HepG2 (cell line): Measurements from ENCODE around the gene ATP8A1. TPM values are rescaled to one million over a fixed set of nuclear protein-coding genes. Genes with fewer than 3 reads are reported as not detected.

Experiments used
- ATAC-seq: fragments of 200-7000 bp; cut with Tn5 transposase; 3 replicates; pipeline ENCODE4 v1.9.1; 2020; ENCODE audit warnings: mild to moderate bottlenecking, moderate library complexity
- BruUV-seq: library from RNA; stranded (reverse); fragments of 400-500 nt; replicated peaks from 2 replicates; lab custom pipeline; 2021; lab: Mats Ljungman, UMichigan
- CTCF ChIA-PET: fragments of 300-600 bp; formaldehyde crosslinking; extraction: SDS; loops from one replicate; lab custom pipeline; 2021; ENCODE audit warnings: low total read pairs, inconsistent platforms, low intra/inter-chr PET ratio; lab: Yijun Ruan, JAX
- POLR2A ChIA-PET: fragments of 350-600 bp; sonication (Branson Sonifier 250); formaldehyde crosslinking; loops from one replicate; lab custom pipeline; 2020; ENCODE audit warnings: antibody characterized with exemption, inconsistent platforms; lab: Yijun Ruan, JAX
- DNase-seq: peaks from one replicate; pipeline ENCODE4 v3.0.0-alpha.2; 2015; ENCODE audit warnings: low spot score
- FAIRE-seq: peaks from 3 replicates; lab custom pipeline; 2011; peaks lifted over from hg19 to GRCh38; lab: Jason Lieb, UNC
- H2AFZ ChIP-seq: one replicate; pipeline ENCODE4 v1.6.1; 2011; ENCODE audit warnings: low read length, inconsistent platforms
- H3K27ac ChIP-seq: fragments of 300-600 bp; 3 replicates; pipeline ENCODE4 v1.8.0; 2011; ENCODE audit warnings: mixed run types, mild to moderate bottlenecking, mixed read lengths, low read length, inconsistent platforms; ENCODE audit not compliant: insufficient read depth; ENCODE audit errors: extremely low read length
- H3K27me3 ChIP-seq, 2 experiments: fragments of 200-600 bp in 1 of 2; 2 replicates in 1 of 2; 3 replicates in 1 of 2; pipeline versions ENCODE4 v1.6.0 to v1.8.0; 2011; ENCODE audit warnings: low read length in 2 of 2, mild to moderate bottlenecking in 2 of 2, moderate library complexity in 2 of 2, inconsistent platforms in 1 of 2; ENCODE audit not compliant: insufficient read depth in 2 of 2, control insufficient read depth in 1 of 2
- H3K36me3 ChIP-seq, 2 experiments: fragments of 200-600 bp in 1 of 2; replicated peaks in 1 of 2; 2 replicates in 1 of 2; 3 replicates in 1 of 2; pipeline versions ENCODE4 v1.5.1 to v1.8.0; 2011; ENCODE audit warnings: low read length in 2 of 2, inconsistent platforms in 1 of 2; ENCODE audit not compliant: insufficient read depth in 2 of 2, control insufficient read depth in 1 of 2
- H3K4me1 ChIP-seq: 2 replicates; pipeline ENCODE4 v1.5.1; 2012; ENCODE audit warnings: low read length, inconsistent platforms; ENCODE audit not compliant: insufficient read depth
- H3K4me2 ChIP-seq: 2 replicates; pipeline ENCODE4 v1.6.0; 2011; ENCODE audit warnings: low read depth, low read length, inconsistent platforms
- H3K4me3 ChIP-seq, 3 experiments: fragments of 200-600 bp in 1 of 3; sonication (generic), shearing (Covaris generic) in 1 of 3; replicated peaks in 1 of 3; 2 replicates each; pipeline ENCODE4 v1.5.1; 2011 to 2016; ENCODE audit warnings: low read length in 3 of 3, inconsistent platforms in 2 of 3, low read depth in 2 of 3, mild to moderate bottlenecking in 2 of 3, control low read depth in 1 of 3, mixed read lengths in 1 of 3; ENCODE audit not compliant: insufficient read depth in 1 of 3
- H3K79me2 ChIP-seq: one replicate; pipeline ENCODE4 v1.6.1; 2011; ENCODE audit warnings: low read length, inconsistent platforms; ENCODE audit not compliant: insufficient read depth
- H3K9ac ChIP-seq: 2 replicates; pipeline ENCODE4 v1.6.0; 2011; ENCODE audit warnings: mild to moderate bottlenecking, low read depth, low read length, inconsistent platforms; ENCODE audit not compliant: insufficient read depth
- H3K9me3 ChIP-seq: 2 replicates; pipeline ENCODE4 v1.5.1; 2012; ENCODE audit warnings: mild to moderate bottlenecking, low read length
- H4K20me1 ChIP-seq: 2 replicates; pipeline ENCODE4 v1.6.0; 2011; ENCODE audit warnings: inconsistent platforms, mild to moderate bottlenecking, low read length, moderate library complexity; ENCODE audit not compliant: insufficient read depth
- FOXA3 ChIP-seq: IDR thresholded peaks from 2 replicates; pipeline ENCODE4 v1.6.1; 2016; ENCODE audit warnings: missing genetic modification reagents, missing compliant biosample characterization
- GFI1 ChIP-seq: sonication (generic); formaldehyde crosslinking; IDR thresholded peaks from 2 replicates; pipeline ENCODE4 v1.5.0; 2020; ENCODE audit warnings: missing genetic modification reagents, mild to moderate bottlenecking, borderline replicate concordance
- RAD21 ChIP-seq: fragments of 450-650 bp; formaldehyde crosslinking; IDR thresholded peaks from 2 replicates; pipeline ENCODE4 v1.5.0; 2020; ENCODE audit warnings: mild to moderate bottlenecking
- ZFP82 ChIP-seq: sonication (generic); formaldehyde crosslinking; IDR thresholded peaks from 2 replicates; pipeline ENCODE4 v1.5.1; 2020; ENCODE audit warnings: mild to moderate bottlenecking, missing genetic modification reagents, borderline replicate concordance
- ZFP90 ChIP-seq: sonication (generic); formaldehyde crosslinking; IDR thresholded peaks from 2 replicates; pipeline ENCODE4 v1.8.0; 2022; ENCODE audit warnings: missing genetic modification reagents, mild to moderate bottlenecking, inconsistent platforms, borderline replicate concordance
- ZNF850 ChIP-seq: sonication (generic); formaldehyde crosslinking; conservative IDR thresholded peaks from 2 replicates; pipeline ENCODE4 v1.9.0; 2021; ENCODE audit warnings: mild to moderate bottlenecking, missing genetic modification reagents
- WGBS: methylation state at CpG from one replicate; pipeline ENCODE4 v1.1.6; 2017; ENCODE audit warnings: low lambda C conversion rate; 5-methylcytosine and 5-hydroxymethylcytosine counted together
- in situ Hi-C: cut with HindIII; loops from 2 replicates; pipeline ENCODE4 v1.10.0; 2017; ENCODE audit warnings: low pct_unique_long_range_greater_than_20kb; ENCODE audit not compliant: extremely low pct_ligation_motif_present
- intact Hi-C: fragments of 100-400 bp; cut with micrococcal nuclease; formaldehyde crosslinking; loops from one replicate; pipeline ENCODE4 v1.10.0; 2022; ENCODE audit not compliant: unreplicated experiment
- polyA plus RNA-seq, 8 experiments: library from polyadenylated mRNA; depleted of rRNA in 3 of 8; stranded (reverse) in 7 of 8; unstranded in 1 of 8; fragments of >200 nt; fragmentation: Illumina TruSeq in 4 of 8; extraction: Trizol in 4 of 8; gene quantifications; 2 replicates each; pipeline versions ENCODE4 v1.2.1 to v1.2.3, GENCODE V29; 2011 to 2016; ENCODE audit warnings: low read depth in 4 of 8, missing spikeins in 1 of 8, mixed read lengths in 1 of 8; ENCODE audit not compliant: insufficient read depth in 1 of 8
- total RNA-seq, 5 experiments: library from RNA; depleted of rRNA; stranded (reverse); fragments of >200 nt; fragmentation: Illumina TruSeq; extraction: Trizol; gene quantifications; 2 replicates each; pipeline ENCODE4 v1.2.3, GENCODE V29; 2016; ENCODE audit warnings: low read depth in 1 of 5

The ATP8A1 gene
- total and polyA plus RNA-seq, 2 of the 13 experiments (the other 11 are each of a cell fraction or from before 2014, with no cell fraction given): 1.7 to 6.2 TPM

DNA sequence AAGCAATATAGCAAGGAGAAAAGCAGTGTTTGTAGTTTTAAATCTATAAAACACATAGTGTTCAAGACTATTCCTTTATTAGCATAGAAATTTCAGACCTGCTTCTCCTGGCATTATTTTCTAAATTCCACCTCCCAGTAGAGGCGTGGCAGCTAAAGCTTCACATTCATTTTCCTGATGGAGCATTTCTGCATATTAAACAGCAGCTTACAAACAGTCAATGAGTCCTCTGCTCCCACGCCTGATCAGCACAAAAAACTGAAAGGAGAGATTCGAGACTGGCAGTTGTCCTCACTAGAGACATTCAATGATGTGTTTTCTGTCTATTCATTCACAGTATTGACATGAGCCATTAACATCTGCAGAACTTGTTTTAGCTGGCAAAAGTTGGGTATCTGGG, 198.2 kb downstream of the ATP8A1 start:
- no peak for DNase-seq
- no peak for TF ChIP-seq RAD21 (CRISPR knock-in tag)
- TF ChIP-seq FOXA3 (CRISPR knock-in tag): no peak
- WGBS: 56% methylated on average over 3 of the region's 3 CpGs
- no peak overlapping the region for H3K4me2 ChIP-seq
- ChIA-PET CTCF (no interaction called here), POLR2A (no interaction called here)
- no peaks in the 10 kb centered on the region for H3K79me2 ChIP-seq
- H3K36me3 ChIP-seq: no peaks in the 10 kb centered on the region
- ATAC-seq: no peak
- H3K9me3 ChIP-seq: no peaks in the 10 kb centered on the region
- BruUV-seq: no TSS peak
- in situ Hi-C loops: no loop called here
- H2AFZ ChIP-seq: no peak overlapping the region
- FAIRE-seq: no peak
- no peak overlapping the region for H3K9ac ChIP-seq
- no peaks in the 10 kb centered on the region for H3K27me3 ChIP-seq
- H3K27ac ChIP-seq: no peak overlapping the region
- no peaks in the 10 kb centered on the region for H4K20me1 ChIP-seq
- no peaks in the 10 kb centered on the region for H3K4me1 ChIP-seq
- intact Hi-C loops: no loop called here
- H3K4me3 ChIP-seq: no peak overlapping the region

DNA sequence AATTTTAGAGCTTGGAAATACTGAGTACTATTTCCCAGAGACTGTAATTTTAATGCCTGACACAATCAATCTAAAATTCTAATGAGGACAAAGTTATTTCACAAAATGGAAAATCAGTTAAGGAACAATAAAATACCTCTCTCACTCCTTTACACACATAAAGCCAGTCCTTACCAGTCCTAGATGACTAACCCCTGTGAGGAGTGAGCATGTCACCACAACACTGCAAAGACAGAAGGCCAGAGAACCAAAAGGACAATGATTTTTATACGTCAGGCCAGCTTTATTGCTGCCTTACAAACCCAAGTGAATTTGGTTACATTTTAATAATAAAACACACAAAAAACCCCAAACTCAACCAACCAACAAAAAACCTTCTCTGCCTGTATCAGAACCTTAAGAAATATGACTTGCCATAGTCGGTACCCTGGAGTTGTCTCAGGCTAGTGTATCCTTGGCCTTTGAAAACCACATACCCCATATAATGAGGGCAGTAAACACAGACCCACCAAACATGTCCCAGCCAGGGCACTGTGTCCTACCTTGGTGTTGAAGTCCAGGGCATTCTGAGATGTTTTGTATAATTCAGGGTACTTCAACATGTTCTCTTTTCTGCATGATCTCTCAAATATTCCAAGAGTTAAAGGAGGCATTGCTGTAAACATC, 202.0 kb downstream of the ATP8A1 start:
- no peak overlapping the region for H3K27ac ChIP-seq
- in situ Hi-C loops (no loop called here), intact Hi-C loops (no loop called here)
- no peaks in the 10 kb centered on the region for H4K20me1 ChIP-seq
- H3K36me3 ChIP-seq: no peaks in the 10 kb centered on the region
- H3K4me1 ChIP-seq: peaks cover 9% of the 10 kb centered on the region; the same call in 1 of the 2 replicates
- no peaks in the 10 kb centered on the region for H3K79me2 ChIP-seq
- no peak overlapping the region for H2AFZ ChIP-seq
- FAIRE-seq (no peak), ATAC-seq (no peak), DNase-seq (no peak)
- H3K9ac ChIP-seq: no peak overlapping the region
- 50% methylated on average over 2 of the region's 2 CpGs for WGBS
- no peak for TF ChIP-seq ZFP90 (CRISPR knock-in tag)
- TF ChIP-seq GFI1 (CRISPR knock-in tag): no peak
- TF ChIP-seq ZFP82 (CRISPR knock-in tag): no peak
- TF ChIP-seq ZNF850 (CRISPR knock-in tag): no peak
- POLR2A ChIA-PET: no interaction called here
- CTCF ChIA-PET: no interaction called here
- no TSS peak for BruUV-seq
- no peaks in the 10 kb centered on the region for H3K9me3 ChIP-seq
- no peak overlapping the region for H3K4me2 ChIP-seq
- H3K27me3 ChIP-seq: no peaks in the 10 kb centered on the region
- no peak overlapping the region for H3K4me3 ChIP-seq
